ENCODE results near the gene DNAJB1.

DNA sequence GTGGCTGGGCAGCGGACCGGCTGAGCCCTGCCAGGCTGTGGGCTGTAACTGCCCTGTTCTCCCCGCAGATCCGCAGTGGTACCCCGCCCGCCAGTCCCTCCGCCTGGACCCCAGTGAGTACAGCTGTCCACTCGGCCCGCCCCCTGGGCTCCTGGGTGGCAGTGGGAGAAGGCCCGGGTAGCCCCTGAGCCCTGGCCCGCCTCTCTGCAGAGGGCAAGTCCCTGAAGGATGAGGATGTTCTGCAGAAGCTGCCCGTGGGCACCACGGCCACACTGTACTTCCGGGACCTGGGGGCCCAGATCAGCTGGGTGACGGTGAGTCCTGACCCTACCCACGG is 45.4 kb upstream of the DNAJB1 start:
- TF ChIP-seq EZH2 (IDR thresholded peaks at IDR 0.05; ENCODE audit: insufficient read depth, poor library complexity, severe bottlenecking) (no peak), EZH2phosphoT487 (IDR thresholded peaks at IDR 0.05; ENCODE audit: insufficient read depth, low read depth) (no peak)

All from GM23248 (cell line).